Measurements from ENCODE around the gene MAEA. TPM values are rescaled to one million over a fixed set of nuclear protein-coding genes. Genes with fewer than 3 reads are reported as not detected.

The MAEA gene
- total and polyA plus RNA-seq, 11 donors: 38.1 to 57.2 (median 45.1) TPM

- Histone ChIP-seq H3K36me3 (peaks cover 3 to 58% (median 56%) of the 10 kb centered on the region in 9 donors), H3K4me3 (no peak overlapping the region), H3K27ac (no peak overlapping the region), H3K27me3 (no peaks in the 10 kb centered on the region), H3K4me1 (peaks cover 0 to 12% (median 5%) of the 10 kb centered on the region in 12 donors), H3K9me3 (no peaks in the 10 kb centered on the region)
- TF ChIP-seq CTCF (IDR thresholded peaks at IDR 0.05): no peak
- TF ChIP-seq POLR2A (IDR thresholded peaks at IDR 0.05): no peak
- intact Hi-C loops (cut with DNase I): loop anchor here in 3 of 10 donors (5.0 to 10.0 kb wide), 3 partner anchors 54 to 176 kb away; partner anchors contain the start of gene MAEA (in 1 of the 3)
- DNase-seq (peak in 3 of 5 donors; percentile 13 to 58 (median 22)), ATAC-seq (no peak)
- WGBS, 4 donors: 96 to 97% (median 96%) methylated on average over 20 of the region's 20 CpGs
Measured at GRCh38 chr4:1340861-1341260, 51.2 kb downstream of the MAEA start.

GRCh38 chr4:1342003-1342402 is 52.3 kb downstream of the MAEA start:
- TF ChIP-seq POLR2A (IDR thresholded peaks at IDR 0.05) (no peak), CTCF (IDR thresholded peaks at IDR 0.05) (no peak)
- peaks cover 0 to 12% (median 5%) of the 10 kb centered on the region in 12 donors for H3K4me1 ChIP-seq
- intact Hi-C loops (cut with DNase I): loop anchor here in 3 of 10 donors (5.0 to 10.0 kb wide), 3 partner anchors 55 to 177 kb away; partner anchors contain the start of gene MAEA (in 1 of the 3)
- H3K9me3 ChIP-seq: no peaks in the 10 kb centered on the region
- no peak overlapping the region for H3K4me3 ChIP-seq
- no peak for ATAC-seq
- H3K27ac ChIP-seq: no peak overlapping the region
- peaks cover 3 to 52% (median 45%) of the 10 kb centered on the region in 9 donors for H3K36me3 ChIP-seq
- no peaks in the 10 kb centered on the region for H3K27me3 ChIP-seq
- WGBS, 4 donors: 97 to 100% (median 100%) methylated on average over 1 of the region's 1 CpG
- no peak for DNase-seq

- WGBS, 4 donors: 64 to 89% (median 77%) methylated on average over 12 of the region's 12 CpGs
- H3K4me1 ChIP-seq: peaks cover 0 to 25% (median 17%) of the 10 kb centered on the region in 12 donors
- DNase-seq (peak in 3 of 5 donors; percentile 5 to 21 (median 15)), ATAC-seq (no peak)
- H3K4me3 ChIP-seq: no peak overlapping the region
- H3K27me3 ChIP-seq: no peaks in the 10 kb centered on the region
- no peak for TF ChIP-seq CTCF (IDR thresholded peaks at IDR 0.05)
- TF ChIP-seq POLR2A (IDR thresholded peaks at IDR 0.05): no peak
- H3K9me3 ChIP-seq: no peaks in the 10 kb centered on the region
- intact Hi-C loops (cut with DNase I): loop anchor here in 7 of 10 donors (2.0 to 10.0 kb wide), 7 partner anchors 57 to 368 kb away; partner anchors contain the start of genes SLBP (in 2 of the 7), CTBP1 (in 1 of the 7) and MAEA (in 1 of the 7)
- H3K36me3 ChIP-seq: peaks cover 0 to 31% (median 21%) of the 10 kb centered on the region in 9 donors
- no peak overlapping the region for H3K27ac ChIP-seq
Measured at GRCh38 chr4:1344696-1345095, 55.0 kb downstream of the MAEA start.

- peaks cover 0 to 26% (median 9%) of the 10 kb centered on the region in 9 donors for H3K36me3 ChIP-seq
- 1 to 2% (median 1%) methylated on average over 22 to 76 of the region's 76 CpGs for WGBS, 4 donors
- H3K4me1 ChIP-seq: peaks cover 0 to 25% (median 17%) of the 10 kb centered on the region in 12 donors
- intact Hi-C loops (cut with DNase I): loop anchor here (1.0 to 10.0 kb wide), 14 partner anchors 37 to 366 kb away; partner anchors contain the start of genes CTBP1 (in 6 of the 10), MAEA (in 2 of the 10) and SLBP (in 2 of the 10)
- H3K4me3 ChIP-seq: peak overlapping the region; percentile 80 to 98 (median 90)
- no peaks in the 10 kb centered on the region for H3K27me3 ChIP-seq
- DNase-seq (peak; percentile 50 to 78 (median 60)), ATAC-seq (peak in 2 of 4 donors; percentile 1 to 12)
- peak overlapping the region; percentile 81 to 99 (median 96) for H3K27ac ChIP-seq
- TF ChIP-seq CTCF (IDR thresholded peaks at IDR 0.05) (peak in 5 of 12 donors; percentile 0 to 32 (median 17)), POLR2A (IDR thresholded peaks at IDR 0.05) (no peak)
- no peaks in the 10 kb centered on the region for H3K9me3 ChIP-seq
Measured at GRCh38 chr4:1345903-1346780, 56.5 kb downstream of the MAEA start.
